ENCODE results near the gene SPOCK1. TPM values are rescaled to one million over a fixed set of nuclear protein-coding genes. Genes with fewer than 3 reads are reported as not detected.

Gene SPOCK1
- total and polyA plus RNA-seq, 2 experiments from 2014 or later = 5.6 to 10.1 TPM

DNA sequence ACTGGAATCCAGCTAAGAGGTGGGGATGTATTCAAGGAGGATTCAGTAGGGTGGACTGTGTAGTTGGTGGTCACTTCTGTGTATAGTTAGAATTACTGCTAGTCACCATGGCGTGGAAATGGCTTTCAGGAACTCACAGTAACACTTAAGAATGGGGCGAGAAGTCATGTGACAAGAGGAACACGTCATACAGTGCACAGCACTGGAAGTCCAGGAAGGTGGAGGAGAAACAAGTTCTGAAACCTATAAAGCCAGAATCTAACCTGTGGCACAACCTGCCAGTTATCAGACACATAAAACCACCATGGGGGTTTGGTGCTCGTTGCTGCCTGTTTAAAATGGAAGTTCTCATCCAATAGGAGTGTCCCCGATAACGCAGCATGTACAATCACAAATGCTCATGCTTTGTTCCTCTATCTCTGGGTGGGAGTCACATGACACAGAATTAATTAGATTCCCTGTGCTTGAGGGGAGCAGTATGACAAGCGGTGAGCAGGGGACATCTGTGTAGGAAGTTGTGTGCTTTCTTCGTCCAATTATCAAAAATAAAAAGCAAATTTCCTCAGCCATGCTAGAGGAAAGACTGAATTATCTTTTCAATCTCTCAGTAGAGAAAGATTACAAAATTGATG, 193.0 kb downstream of the SPOCK1 start:
- no peaks in the 10 kb centered on the region for H3K79me2 ChIP-seq
- no peaks in the 10 kb centered on the region for H4K20me1 ChIP-seq (ENCODE audit: insufficient read depth, poor library complexity, severe bottlenecking)
- no peaks in the 10 kb centered on the region for H3K9me3 ChIP-seq (ENCODE audit: low read depth)
- peaks cover 8% of the 10 kb centered on the region for H3K4me1 ChIP-seq (ENCODE audit: insufficient read depth)
- TF ChIP-seq EZH2phosphoT487 (IDR thresholded peaks at IDR 0.05; ENCODE audit: low read depth, severe bottlenecking, unreplicated experiment) = no peak
- TF ChIP-seq EZH2 (IDR thresholded peaks at IDR 0.05; ENCODE audit: borderline replicate concordance) = no peak
- TF ChIP-seq, protein P1, sequence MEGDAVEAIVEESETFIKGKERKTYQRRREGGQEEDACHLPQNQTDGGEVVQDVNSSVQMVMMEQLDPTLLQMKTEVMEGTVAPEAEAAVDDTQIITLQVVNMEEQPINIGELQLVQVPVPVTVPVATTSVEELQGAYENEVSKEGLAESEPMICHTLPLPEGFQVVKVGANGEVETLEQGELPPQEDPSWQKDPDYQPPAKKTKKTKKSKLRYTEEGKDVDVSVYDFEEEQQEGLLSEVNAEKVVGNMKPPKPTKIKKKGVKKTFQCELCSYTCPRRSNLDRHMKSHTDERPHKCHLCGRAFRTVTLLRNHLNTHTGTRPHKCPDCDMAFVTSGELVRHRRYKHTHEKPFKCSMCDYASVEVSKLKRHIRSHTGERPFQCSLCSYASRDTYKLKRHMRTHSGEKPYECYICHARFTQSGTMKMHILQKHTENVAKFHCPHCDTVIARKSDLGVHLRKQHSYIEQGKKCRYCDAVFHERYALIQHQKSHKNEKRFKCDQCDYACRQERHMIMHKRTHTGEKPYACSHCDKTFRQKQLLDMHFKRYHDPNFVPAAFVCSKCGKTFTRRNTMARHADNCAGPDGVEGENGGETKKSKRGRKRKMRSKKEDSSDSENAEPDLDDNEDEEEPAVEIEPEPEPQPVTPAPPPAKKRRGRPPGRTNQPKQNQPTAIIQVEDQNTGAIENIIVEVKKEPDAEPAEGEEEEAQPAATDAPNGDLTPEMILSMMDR (IDR thresholded peaks at IDR 0.05; ENCODE audit: poor library complexity) = no peak
- no peak overlapping the region for H2AFZ ChIP-seq
- no peak overlapping the region for H3K4me2 ChIP-seq
- DNase-seq (ENCODE audit: low spot score) = no peak
- 94% methylated on average over 8 of the region's 8 CpGs for WGBS (ENCODE audit: low lambda C conversion rate, missing lambda C conversion rate)
- no peaks in the 10 kb centered on the region for H3K36me3 ChIP-seq (replicated peaks; ENCODE audit: insufficient read depth, low read depth)
- H3K27me3 ChIP-seq = no peaks in the 10 kb centered on the region
- H3K4me3 ChIP-seq = no peak overlapping the region
- H3K27ac ChIP-seq = no peak overlapping the region
- H3K9me2 ChIP-seq (replicated peaks; ENCODE audit: insufficient read depth) = no peaks in the 10 kb centered on the region

- Histone ChIP-seq H3K36me3 (replicated peaks; ENCODE audit: insufficient read depth, low read depth) (no peaks in the 10 kb centered on the region), H3K79me2 (no peaks in the 10 kb centered on the region), H3K4me1 (ENCODE audit: insufficient read depth) (peaks cover 8% of the 10 kb centered on the region), H3K9me3 (ENCODE audit: low read depth) (no peaks in the 10 kb centered on the region), H3K9me2 (replicated peaks; ENCODE audit: insufficient read depth) (no peaks in the 10 kb centered on the region), H4K20me1 (ENCODE audit: insufficient read depth, poor library complexity, severe bottlenecking) (no peaks in the 10 kb centered on the region), H3K27ac (no peak overlapping the region), H3K4me2 (no peak overlapping the region), H3K27me3 (no peaks in the 10 kb centered on the region), H3K4me3 (no peak overlapping the region), H2AFZ (no peak overlapping the region)
- peak; percentile 31 for DNase-seq (ENCODE audit: low spot score)
- 56% methylated on average over 4 of the region's 4 CpGs for WGBS (ENCODE audit: low lambda C conversion rate, missing lambda C conversion rate)
- TF ChIP-seq, protein P1 (IDR thresholded peaks at IDR 0.05; ENCODE audit: poor library complexity) = no peak
- no peak for TF ChIP-seq EZH2phosphoT487 (IDR thresholded peaks at IDR 0.05; ENCODE audit: low read depth, severe bottlenecking, unreplicated experiment)
- TF ChIP-seq EZH2 (IDR thresholded peaks at IDR 0.05; ENCODE audit: borderline replicate concordance) = no peak
These were observed 194.8 kb downstream of the SPOCK1 start for GRCh38 chr5:137304226-137304874.

GRCh38 chr5:137303509-137303908, 195.6 kb downstream of the SPOCK1 start:
- Histone ChIP-seq H3K4me2 (no peak overlapping the region), H3K9me3 (ENCODE audit: low read depth) (no peaks in the 10 kb centered on the region), H3K27ac (no peak overlapping the region), H3K4me1 (ENCODE audit: insufficient read depth) (peaks cover 8% of the 10 kb centered on the region), H3K79me2 (no peaks in the 10 kb centered on the region), H3K9me2 (replicated peaks; ENCODE audit: insufficient read depth) (no peaks in the 10 kb centered on the region), H3K4me3 (no peak overlapping the region), H3K27me3 (no peaks in the 10 kb centered on the region), H4K20me1 (ENCODE audit: insufficient read depth, poor library complexity, severe bottlenecking) (no peaks in the 10 kb centered on the region), H2AFZ (no peak overlapping the region), H3K36me3 (replicated peaks; ENCODE audit: insufficient read depth, low read depth) (no peaks in the 10 kb centered on the region)
- DNase-seq (ENCODE audit: low spot score) = no peak
- TF ChIP-seq, protein P1 (IDR thresholded peaks at IDR 0.05; ENCODE audit: poor library complexity) = no peak
- WGBS (ENCODE audit: low lambda C conversion rate, missing lambda C conversion rate) = 96% methylated on average over 5 of the region's 5 CpGs

Data from hepatocyte (in vitro differentiated cells).